ENCODE measurements around the gene TRIO.

DNA sequence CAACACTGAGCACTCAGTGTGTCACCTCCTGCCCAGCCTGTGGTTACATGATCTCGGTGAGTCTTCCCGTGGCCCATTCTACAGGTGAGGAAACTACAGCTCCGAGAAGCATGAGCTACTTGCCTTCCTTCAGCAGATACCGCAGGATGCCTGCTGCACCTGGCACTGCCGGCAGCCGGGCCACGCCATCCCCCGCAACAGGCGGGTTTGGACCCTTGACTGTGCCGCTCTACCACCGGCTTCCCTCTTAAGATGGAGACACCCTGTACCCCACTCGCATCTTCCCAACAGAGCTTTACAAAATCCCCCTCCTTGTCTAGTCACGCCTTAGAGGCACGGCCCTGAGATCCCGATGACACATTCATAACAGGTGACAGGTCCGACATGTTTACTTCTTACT lies 363.5 kb downstream of the TRIO start:
- no peak for TF ChIP-seq CTCF (conservative IDR thresholded peaks at IDR 0.05; ENCODE audit: low read depth, low read length)
- TF ChIP-seq EZH2 (IDR thresholded peaks at IDR 0.05; ENCODE audit: low read length, unreplicated experiment) = no peak
